Tibial nerve (tissue), 4 donors: ENCODE measurements around the gene TVP23A. TPM values are rescaled to one million over a fixed set of nuclear protein-coding genes. Genes with fewer than 3 reads are reported as not detected.

ENCODE experiments used
- DNase-seq, 2 donors: peaks; one replicate each; pipeline ENCODE4 v3.0.0-alpha.2; 2019; ENCODE audit warnings: low spot score in 2 of 2
- H3K27ac ChIP-seq, 4 donors: fragments of 200-600 bp; sonication (generic) in 3 of 4; one replicate each; pipeline ENCODE4 v1.5.1; 2017 to 2019; ENCODE audit warnings: mild to moderate bottlenecking in 1 of 4
- H3K27me3 ChIP-seq, 2 donors: fragments of 200-600 bp; sonication (generic) in 1 of 2; one replicate each; pipeline versions ENCODE4 v1.5.1 to v1.6.0; 2017 to 2019
- H3K36me3 ChIP-seq, 3 donors: fragments of 200-600 bp; sonication (generic); one replicate each; pipeline ENCODE4 v1.5.1; 2018 to 2019
- H3K4me1 ChIP-seq, 4 donors: fragments of 200-600 bp; sonication (generic) in 3 of 4; one replicate each; pipeline ENCODE4 v1.5.1; 2017 to 2019
- H3K4me3 ChIP-seq, 4 donors: fragments of 200-600 bp; sonication (generic) in 3 of 4; one replicate each; pipeline ENCODE4 v1.5.1; 2017 to 2019; ENCODE audit warnings: mild to moderate bottlenecking in 1 of 4, moderate library complexity in 1 of 4
- H3K9me3 ChIP-seq, 4 donors: fragments of 200-600 bp; sonication (generic) in 3 of 4; one replicate each; pipeline ENCODE4 v1.5.1; 2017 to 2019
- EP300 ChIP-seq, 2 donors: sonication (generic); formaldehyde crosslinking; IDR thresholded peaks; one replicate each; pipeline ENCODE4 v1.6.1; 2017; ENCODE audit warnings: antibody characterized with exemption in 2 of 2, mild to moderate bottlenecking in 1 of 2
- POLR2A ChIP-seq, 2 donors: fragments of 450-650 bp; IDR thresholded peaks; one replicate each; pipeline ENCODE4 v1.6.1; 2017; ENCODE audit warnings: antibody characterized with exemption in 2 of 2, mild to moderate bottlenecking in 2 of 2, moderate library complexity in 2 of 2
- WGBS, 2 donors: methylation state at CpG; one replicate each; pipeline ENCODE4 v1.1.5; 2018; 5-methylcytosine and 5-hydroxymethylcytosine counted together
- total RNA-seq, 4 donors: library from RNA; depleted of rRNA; stranded (reverse); fragments of >200 nt; gene quantifications; one replicate each; pipeline ENCODE4 v1.1.0, GENCODE V29; 2016
- TF ChIP-seq, protein P1 (sequence below), 5 experiments: fragments of 200-600 bp in 3 of 5; fragments of 450-650 bp in 2 of 5; sonication (generic) in 3 of 5; IDR thresholded peaks; one replicate each; pipeline ENCODE4 v1.5.1; 2016 to 2019; ENCODE audit warnings: antibody characterized with exemption in 5 of 5, mild to moderate bottlenecking in 3 of 5, moderate library complexity in 2 of 5

The TVP23A gene
- total RNA-seq, 4 donors from 2014 or later: 0.20 to 3.1 (median 0.60) TPM; not detected in 1

DNA sequence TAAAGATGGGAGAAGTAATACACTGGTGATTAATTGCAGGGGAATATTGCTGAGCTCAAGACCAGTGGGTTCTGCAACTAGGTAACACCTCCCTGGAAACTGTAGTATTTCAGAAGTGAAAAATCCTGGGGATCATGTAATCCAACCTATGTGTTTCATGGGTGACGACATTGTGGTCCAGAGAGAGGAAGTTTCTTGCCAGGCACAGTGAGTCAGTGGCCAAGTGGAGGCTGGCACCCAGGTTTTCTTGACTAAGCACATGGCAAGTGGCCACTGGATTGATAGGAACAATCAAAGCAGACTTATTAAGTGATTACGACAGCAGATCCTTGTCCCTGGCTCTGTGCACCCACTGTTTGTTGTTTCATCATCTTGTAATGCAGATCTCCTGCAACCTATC, 43.8 kb upstream of the TVP23A start:
- WGBS, 2 donors: 49 to 61% methylated on average over 2 of the region's 2 CpGs
- DNase-seq: peak in 1 of 2 donors; percentile 64

DNA sequence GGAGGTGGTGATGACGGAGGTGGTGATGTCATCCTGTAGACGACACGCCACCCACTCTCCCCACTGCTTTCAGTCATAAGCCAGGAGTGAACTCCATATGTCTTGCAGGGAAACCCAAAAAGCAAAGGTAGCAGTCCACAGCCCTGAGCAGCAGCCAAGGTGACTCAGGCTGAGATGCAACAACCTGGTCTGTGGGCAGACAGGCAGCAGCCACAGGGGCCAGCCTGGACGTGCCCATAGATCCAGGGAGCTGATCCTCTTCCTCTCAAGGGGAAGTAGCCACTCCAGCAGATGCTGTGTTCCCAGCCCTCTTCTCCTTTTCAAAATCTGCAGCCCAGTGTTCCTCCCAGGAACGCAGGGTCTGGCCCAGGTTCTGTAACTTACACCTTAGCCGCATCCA, 41.1 kb upstream of the TVP23A start:
- Histone ChIP-seq H3K9me3 (no peaks in the 10 kb centered on the region), H3K36me3 (no peaks in the 10 kb centered on the region), H3K4me1 (peaks cover 0 to 7% (median 0%) of the 10 kb centered on the region in 4 donors), H3K27ac (no peak overlapping the region), H3K4me3 (no peak overlapping the region), H3K27me3 (no peaks in the 10 kb centered on the region)
- TF ChIP-seq EP300 (IDR thresholded peaks at IDR 0.05) (no peak), POLR2A (IDR thresholded peaks at IDR 0.05) (no peak)
- TF ChIP-seq, protein P1, sequence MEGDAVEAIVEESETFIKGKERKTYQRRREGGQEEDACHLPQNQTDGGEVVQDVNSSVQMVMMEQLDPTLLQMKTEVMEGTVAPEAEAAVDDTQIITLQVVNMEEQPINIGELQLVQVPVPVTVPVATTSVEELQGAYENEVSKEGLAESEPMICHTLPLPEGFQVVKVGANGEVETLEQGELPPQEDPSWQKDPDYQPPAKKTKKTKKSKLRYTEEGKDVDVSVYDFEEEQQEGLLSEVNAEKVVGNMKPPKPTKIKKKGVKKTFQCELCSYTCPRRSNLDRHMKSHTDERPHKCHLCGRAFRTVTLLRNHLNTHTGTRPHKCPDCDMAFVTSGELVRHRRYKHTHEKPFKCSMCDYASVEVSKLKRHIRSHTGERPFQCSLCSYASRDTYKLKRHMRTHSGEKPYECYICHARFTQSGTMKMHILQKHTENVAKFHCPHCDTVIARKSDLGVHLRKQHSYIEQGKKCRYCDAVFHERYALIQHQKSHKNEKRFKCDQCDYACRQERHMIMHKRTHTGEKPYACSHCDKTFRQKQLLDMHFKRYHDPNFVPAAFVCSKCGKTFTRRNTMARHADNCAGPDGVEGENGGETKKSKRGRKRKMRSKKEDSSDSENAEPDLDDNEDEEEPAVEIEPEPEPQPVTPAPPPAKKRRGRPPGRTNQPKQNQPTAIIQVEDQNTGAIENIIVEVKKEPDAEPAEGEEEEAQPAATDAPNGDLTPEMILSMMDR (IDR thresholded peaks at IDR 0.05): no peak
- WGBS, 2 donors: 87 to 88% methylated on average over 6 of the region's 6 CpGs
- no peak for DNase-seq

More for the DNA sequence above, 43.8 kb upstream of the TVP23A start:
- TF ChIP-seq EP300 (IDR thresholded peaks at IDR 0.05) (peak in 1 of 2 donors; percentile 66), POLR2A (IDR thresholded peaks at IDR 0.05) (no peak)
- TF ChIP-seq, protein P1 (IDR thresholded peaks at IDR 0.05): no peak
- Histone ChIP-seq H3K27me3 (no peaks in the 10 kb centered on the region), H3K27ac (no peak overlapping the region), H3K4me1 (peaks cover 0 to 7% (median 1%) of the 10 kb centered on the region in 4 donors), H3K36me3 (no peaks in the 10 kb centered on the region), H3K9me3 (no peaks in the 10 kb centered on the region), H3K4me3 (no peak overlapping the region)

DNA sequence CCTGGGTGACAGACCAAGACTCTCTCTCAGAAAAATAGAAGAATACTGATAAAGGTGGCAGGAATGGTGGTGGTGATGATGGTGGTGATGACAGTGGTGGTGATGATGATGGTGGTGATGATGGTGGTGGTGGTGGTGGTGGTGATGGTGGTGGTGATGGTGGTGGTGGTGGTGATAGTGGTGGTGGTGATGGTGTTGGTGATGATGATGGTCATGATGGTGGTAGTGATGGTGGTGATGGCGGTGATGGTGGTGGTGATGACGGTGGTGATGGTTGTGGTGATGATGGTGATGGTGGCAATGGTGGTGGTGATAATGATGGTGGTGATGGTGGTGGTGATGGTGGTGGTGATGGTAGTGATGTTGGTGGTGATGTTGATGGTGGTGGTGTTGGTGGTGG, 40.4 kb upstream of the TVP23A start:
- Histone ChIP-seq H3K9me3 (no peaks in the 10 kb centered on the region), H3K4me3 (no peak overlapping the region), H3K27me3 (no peaks in the 10 kb centered on the region), H3K4me1 (peaks cover 0 to 7% (median 0%) of the 10 kb centered on the region in 4 donors), H3K36me3 (no peaks in the 10 kb centered on the region), H3K27ac (no peak overlapping the region)
- no peak for DNase-seq
- TF ChIP-seq, protein P1 (IDR thresholded peaks at IDR 0.05): no peak
- no peak for TF ChIP-seq EP300 (IDR thresholded peaks at IDR 0.05)
- no peak for TF ChIP-seq POLR2A (IDR thresholded peaks at IDR 0.05)
- WGBS, 2 donors: 45 to 69% methylated on average over 2 of the region's 2 CpGs

DNA sequence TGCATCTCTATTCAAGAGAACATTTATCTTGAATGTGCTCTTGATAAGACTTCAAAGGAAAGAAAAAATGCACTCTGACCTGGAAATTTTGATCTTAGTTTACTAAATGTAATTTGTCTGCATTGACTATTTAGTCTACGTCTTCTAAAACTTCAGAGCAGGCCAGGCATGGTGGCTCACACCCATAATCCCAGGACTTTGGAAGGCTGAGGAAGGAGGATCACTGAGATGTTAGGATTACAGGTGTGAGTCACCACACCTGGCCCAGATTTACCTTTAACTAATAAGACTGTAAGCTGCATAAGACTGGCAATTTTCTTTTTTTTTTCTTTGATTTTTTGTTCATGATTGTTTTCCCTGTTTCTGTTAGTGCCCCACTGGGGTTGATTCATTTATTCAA, 39.6 kb upstream of the TVP23A start:
- WGBS, 2 donors: 77% methylated on average over 1 of the region's 1 CpG
- DNase-seq: no peak
- Histone ChIP-seq H3K4me3 (no peak overlapping the region), H3K27me3 (no peaks in the 10 kb centered on the region), H3K9me3 (no peaks in the 10 kb centered on the region), H3K4me1 (peaks cover 0 to 7% (median 0%) of the 10 kb centered on the region in 4 donors), H3K36me3 (no peaks in the 10 kb centered on the region), H3K27ac (no peak overlapping the region)
- TF ChIP-seq, protein P1 (IDR thresholded peaks at IDR 0.05): no peak
- no peak for TF ChIP-seq POLR2A (IDR thresholded peaks at IDR 0.05)
- no peak for TF ChIP-seq EP300 (IDR thresholded peaks at IDR 0.05)

DNA sequence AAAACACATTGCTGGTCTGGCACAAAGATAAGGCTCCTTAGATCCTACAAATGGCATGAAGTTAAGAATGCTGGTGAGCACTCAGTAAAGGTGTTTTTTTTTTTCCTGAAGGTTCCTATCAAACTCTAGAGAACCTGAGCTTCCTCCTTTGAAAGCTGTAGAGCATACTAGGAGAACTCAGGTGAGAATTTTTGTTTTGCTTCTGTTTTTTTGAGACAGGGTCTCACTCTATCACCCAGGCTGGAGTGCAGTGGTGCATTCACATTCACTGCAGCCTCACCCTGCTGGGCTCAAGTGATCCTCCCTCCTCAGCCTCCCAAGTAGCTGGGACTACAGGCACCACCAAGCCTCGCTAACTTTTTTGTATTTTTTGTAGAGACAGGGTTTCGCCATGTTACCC, 37.4 kb upstream of the TVP23A start:
- DNase-seq: no peak
- H3K4me1 ChIP-seq: no peaks in the 10 kb centered on the region
- no peaks in the 10 kb centered on the region for H3K9me3 ChIP-seq
- no peaks in the 10 kb centered on the region for H3K36me3 ChIP-seq
- no peak overlapping the region for H3K4me3 ChIP-seq
- no peaks in the 10 kb centered on the region for H3K27me3 ChIP-seq
- WGBS, 2 donors: 94 to 95% methylated on average over 2 of the region's 2 CpGs
- TF ChIP-seq EP300 (IDR thresholded peaks at IDR 0.05): no peak
- TF ChIP-seq POLR2A (IDR thresholded peaks at IDR 0.05): no peak
- TF ChIP-seq, protein P1 (IDR thresholded peaks at IDR 0.05): no peak
- no peak overlapping the region for H3K27ac ChIP-seq
